Keratinocyte (primary cell): ENCODE data around the gene CCDC3.

Source experiments
- EZH2 ChIP-seq: IDR thresholded peaks from one replicate; pipeline ENCODE4 v1.6.1; 2012; ENCODE audit warnings: inconsistent platforms, mild to moderate bottlenecking, low read length, moderate library complexity
- TF ChIP-seq, protein P1 (sequence below), 3 experiments: IDR thresholded peaks in 1 of 3; conservative IDR thresholded peaks in 1 of 3; optimal IDR thresholded peaks in 1 of 3; 2 replicates in 2 of 3; 3 replicates in 1 of 3; pipeline versions ENCODE3 to v1.5.1; 2011; ENCODE audit warnings: low read length in 3 of 3, mild to moderate bottlenecking in 3 of 3, moderate library complexity in 2 of 3, control low read depth in 1 of 3, inconsistent platforms in 1 of 3; ENCODE audit not compliant: insufficient read depth in 2 of 3; ENCODE audit errors: extremely low read depth in 1 of 3

DNA sequence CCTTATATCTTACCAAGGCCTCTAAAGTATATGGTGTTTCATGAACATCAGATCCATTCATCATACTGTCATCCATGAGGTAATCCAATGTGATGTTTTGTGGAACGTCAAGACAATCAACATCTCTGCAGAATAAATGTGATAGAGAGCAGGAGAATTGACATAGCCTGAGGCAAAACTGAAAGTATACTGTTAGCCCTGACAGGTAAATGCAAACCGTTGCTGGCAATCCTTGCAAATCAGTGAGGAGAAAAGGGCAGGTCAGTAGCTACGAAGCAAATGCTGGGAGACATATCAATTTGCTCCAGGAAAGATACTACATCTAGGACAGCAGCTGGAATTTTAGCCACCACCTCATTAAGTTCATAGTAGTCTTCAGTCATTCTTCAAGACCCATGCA is 4.5 kb upstream of the CCDC3 start:
- TF ChIP-seq, protein P1, sequence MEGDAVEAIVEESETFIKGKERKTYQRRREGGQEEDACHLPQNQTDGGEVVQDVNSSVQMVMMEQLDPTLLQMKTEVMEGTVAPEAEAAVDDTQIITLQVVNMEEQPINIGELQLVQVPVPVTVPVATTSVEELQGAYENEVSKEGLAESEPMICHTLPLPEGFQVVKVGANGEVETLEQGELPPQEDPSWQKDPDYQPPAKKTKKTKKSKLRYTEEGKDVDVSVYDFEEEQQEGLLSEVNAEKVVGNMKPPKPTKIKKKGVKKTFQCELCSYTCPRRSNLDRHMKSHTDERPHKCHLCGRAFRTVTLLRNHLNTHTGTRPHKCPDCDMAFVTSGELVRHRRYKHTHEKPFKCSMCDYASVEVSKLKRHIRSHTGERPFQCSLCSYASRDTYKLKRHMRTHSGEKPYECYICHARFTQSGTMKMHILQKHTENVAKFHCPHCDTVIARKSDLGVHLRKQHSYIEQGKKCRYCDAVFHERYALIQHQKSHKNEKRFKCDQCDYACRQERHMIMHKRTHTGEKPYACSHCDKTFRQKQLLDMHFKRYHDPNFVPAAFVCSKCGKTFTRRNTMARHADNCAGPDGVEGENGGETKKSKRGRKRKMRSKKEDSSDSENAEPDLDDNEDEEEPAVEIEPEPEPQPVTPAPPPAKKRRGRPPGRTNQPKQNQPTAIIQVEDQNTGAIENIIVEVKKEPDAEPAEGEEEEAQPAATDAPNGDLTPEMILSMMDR (optimal IDR thresholded peaks at IDR 0.05 in 1 of 3, IDR thresholded peaks at IDR 0.05 in 1 of 3, conservative IDR thresholded peaks at IDR 0.05 in 1 of 3; ENCODE audit: extremely low read depth in 1 of 3, insufficient read depth in 2 of 3, low read length in 3 of 3) = no peak
- TF ChIP-seq EZH2 = no peak
